Measurements from ENCODE around the gene RAB38. TPM values are rescaled to one million over a fixed set of nuclear protein-coding genes. Genes with fewer than 3 reads are reported as not detected.

Gene RAB38
- total RNA-seq, 1 experiment from 2014 or later = 12.7 TPM

DNA sequence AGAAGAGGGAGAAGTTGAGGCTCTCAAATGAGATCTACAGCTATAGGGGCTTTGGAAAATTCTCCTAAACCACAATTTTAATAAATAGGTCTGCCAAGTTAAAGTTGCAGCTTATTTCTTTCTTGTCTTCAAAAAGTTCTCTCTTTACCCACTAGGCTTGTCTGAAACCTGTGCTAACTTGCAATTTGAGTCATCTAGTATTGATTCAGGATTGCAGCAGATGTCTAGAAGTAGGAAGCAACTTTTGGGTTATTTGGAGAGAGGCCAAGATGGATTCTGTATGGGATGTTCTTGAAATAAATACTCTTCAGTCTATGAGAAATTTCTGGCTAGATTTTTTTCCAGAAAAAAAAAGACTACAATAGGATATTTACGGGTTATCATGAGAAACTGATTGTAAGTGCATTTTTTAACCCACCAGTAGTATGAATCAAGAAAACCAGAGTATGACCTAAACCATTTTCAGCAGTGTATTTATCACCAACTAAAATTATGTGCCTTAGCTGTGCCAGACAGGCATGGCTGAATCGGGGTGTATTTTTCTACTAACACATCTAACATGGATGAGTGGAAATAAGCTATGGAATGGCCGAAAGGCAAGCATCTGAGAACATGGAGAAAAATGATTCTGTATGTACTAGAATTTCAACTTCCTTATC, 4.9 kb upstream of the RAB38 start:
- no peaks in the 10 kb centered on the region for H3K9me2 ChIP-seq (ENCODE audit: insufficient read depth)
- peak in 1 of 2 experiments; percentile 41 for DNase-seq
- H3F3A ChIP-seq (ENCODE audit: insufficient read depth, low read depth) = peaks cover 10% of the 10 kb centered on the region
- no peaks in the 10 kb centered on the region for H3K27me3 ChIP-seq (ENCODE audit: insufficient read depth, low read depth)
- no peaks in the 10 kb centered on the region for H4K20me1 ChIP-seq (ENCODE audit: insufficient read depth)
- ChIA-PET CTCF (no interaction called here), POLR2A (ENCODE audit: unreplicated experiment) (interaction anchor here (0.6 kb wide), 1 partner anchor 158 kb away, joined by 8 read pairs; no protein-coding TSS in a partner anchor)
- H3K4me3 ChIP-seq = no peak overlapping the region
- H3K9me3 ChIP-seq (ENCODE audit: insufficient read depth, low read depth) = no peaks in the 10 kb centered on the region
- TF ChIP-seq CTCF (conservative IDR thresholded peaks at IDR 0.05) = no peak; the same call in 1 of the 2 replicates
- no peak for TF ChIP-seq EZH2 (IDR thresholded peaks at IDR 0.05; ENCODE audit: low read depth)
- H3K79me2 ChIP-seq (ENCODE audit: low read depth) = no peaks in the 10 kb centered on the region
- intact Hi-C loops (cut with micrococcal nuclease; ENCODE audit: unreplicated experiment) = loop anchor here (5.0 kb wide), 1 partner anchor 362 kb away; no protein-coding TSS in a partner anchor
- H3K27ac ChIP-seq = peak overlapping the region; percentile 52
- BruUV-seq (replicated peaks) = no TSS peak
- H3K4me2 ChIP-seq = peak overlapping the region; percentile 43
- H3K4me1 ChIP-seq (replicated peaks; ENCODE audit: insufficient read depth) = peaks cover 40% of the 10 kb centered on the region
- H2AFZ ChIP-seq = no peak overlapping the region
- H3K36me3 ChIP-seq (ENCODE audit: low read depth) = no peaks in the 10 kb centered on the region

GRCh38 chr11:88179141-88179540, 3.9 kb upstream of the RAB38 start:
- intact Hi-C loops (cut with micrococcal nuclease; ENCODE audit: unreplicated experiment) = loop anchor here (5.0 kb wide), 1 partner anchor 363 kb away; no protein-coding TSS in a partner anchor
- H3K9me3 ChIP-seq (ENCODE audit: insufficient read depth, low read depth) = no peaks in the 10 kb centered on the region
- H3F3A ChIP-seq (ENCODE audit: insufficient read depth, low read depth) = peaks cover 10% of the 10 kb centered on the region
- DNase-seq = peak; percentile 15 to 81
- 0 out of 2 replicates have a peak overlapping the region, but pooled peaks have one; percentile 10 for H2AFZ ChIP-seq
- ChIA-PET CTCF (no interaction called here), POLR2A (ENCODE audit: unreplicated experiment) (interaction anchor here (0.6 kb wide), 1 partner anchor 757 kb away, joined by 3 read pairs; no protein-coding TSS in a partner anchor)
- no peaks in the 10 kb centered on the region for H4K20me1 ChIP-seq (ENCODE audit: insufficient read depth)
- H3K4me1 ChIP-seq (replicated peaks; ENCODE audit: insufficient read depth) = peaks cover 46% of the 10 kb centered on the region
- H3K9me2 ChIP-seq (ENCODE audit: insufficient read depth) = no peaks in the 10 kb centered on the region
- no peak overlapping the region for H3K4me3 ChIP-seq
- H3K27ac ChIP-seq = peak overlapping the region; percentile 52
- TF ChIP-seq EZH2 (IDR thresholded peaks at IDR 0.05; ENCODE audit: low read depth) (no peak), CTCF (conservative IDR thresholded peaks at IDR 0.05) (no peak)
- BruUV-seq (replicated peaks) = no TSS peak
- H3K79me2 ChIP-seq (ENCODE audit: low read depth) = no peaks in the 10 kb centered on the region
- H3K36me3 ChIP-seq (ENCODE audit: low read depth) = no peaks in the 10 kb centered on the region
- no peaks in the 10 kb centered on the region for H3K27me3 ChIP-seq (ENCODE audit: insufficient read depth, low read depth)
- H3K4me2 ChIP-seq = peak overlapping the region; percentile 43

DNA sequence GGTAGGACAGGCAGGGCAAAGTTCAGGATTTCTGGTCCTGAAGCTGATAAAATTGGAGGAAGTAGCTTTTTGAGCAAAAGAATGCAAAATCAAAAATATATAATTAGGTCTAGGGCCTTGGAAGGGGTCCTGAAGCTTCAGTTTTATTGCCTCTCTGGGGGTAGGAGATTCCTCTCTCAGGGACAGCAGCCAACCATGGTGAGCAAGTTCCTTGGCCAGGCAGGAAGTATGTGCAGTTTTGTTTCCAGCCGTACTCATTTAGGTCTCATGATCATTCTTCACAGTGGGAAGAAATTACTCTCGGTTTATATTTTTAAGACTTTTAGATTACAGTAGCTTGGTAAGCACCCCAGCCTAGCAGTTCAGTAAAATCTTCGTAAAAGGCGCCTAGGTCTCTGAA, 2.9 kb upstream of the RAB38 start:
- no peak for DNase-seq
- Histone ChIP-seq H3K36me3 (ENCODE audit: low read depth) (no peaks in the 10 kb centered on the region), H3K4me1 (replicated peaks; ENCODE audit: insufficient read depth) (peaks cover 53% of the 10 kb centered on the region), H3F3A (ENCODE audit: insufficient read depth, low read depth) (peaks cover 10% of the 10 kb centered on the region), H3K9me2 (ENCODE audit: insufficient read depth) (no peaks in the 10 kb centered on the region), H3K27ac (no peak overlapping the region), H3K27me3 (ENCODE audit: insufficient read depth, low read depth) (no peaks in the 10 kb centered on the region), H3K79me2 (ENCODE audit: low read depth) (no peaks in the 10 kb centered on the region), H2AFZ (no peak overlapping the region), H3K4me3 (no peak overlapping the region), H3K9me3 (ENCODE audit: insufficient read depth, low read depth) (no peaks in the 10 kb centered on the region), H3K4me2 (no peak overlapping the region), H4K20me1 (ENCODE audit: insufficient read depth) (no peaks in the 10 kb centered on the region)
- no TSS peak for BruUV-seq (replicated peaks)
- TF ChIP-seq EZH2 (IDR thresholded peaks at IDR 0.05; ENCODE audit: low read depth) (no peak), CTCF (conservative IDR thresholded peaks at IDR 0.05) (no peak)
- POLR2A ChIA-PET (ENCODE audit: unreplicated experiment) = no interaction called here
- intact Hi-C loops (cut with micrococcal nuclease; ENCODE audit: unreplicated experiment) = loop anchor here (5.0 kb wide), 1 partner anchor 364 kb away; no protein-coding TSS in a partner anchor
- CTCF ChIA-PET = interaction anchor here (1.1 kb wide), 1 partner anchor 307 kb away, joined by 3 read pairs; no protein-coding TSS in a partner anchor
